ENCODE results near the gene TACR1.

DNA sequence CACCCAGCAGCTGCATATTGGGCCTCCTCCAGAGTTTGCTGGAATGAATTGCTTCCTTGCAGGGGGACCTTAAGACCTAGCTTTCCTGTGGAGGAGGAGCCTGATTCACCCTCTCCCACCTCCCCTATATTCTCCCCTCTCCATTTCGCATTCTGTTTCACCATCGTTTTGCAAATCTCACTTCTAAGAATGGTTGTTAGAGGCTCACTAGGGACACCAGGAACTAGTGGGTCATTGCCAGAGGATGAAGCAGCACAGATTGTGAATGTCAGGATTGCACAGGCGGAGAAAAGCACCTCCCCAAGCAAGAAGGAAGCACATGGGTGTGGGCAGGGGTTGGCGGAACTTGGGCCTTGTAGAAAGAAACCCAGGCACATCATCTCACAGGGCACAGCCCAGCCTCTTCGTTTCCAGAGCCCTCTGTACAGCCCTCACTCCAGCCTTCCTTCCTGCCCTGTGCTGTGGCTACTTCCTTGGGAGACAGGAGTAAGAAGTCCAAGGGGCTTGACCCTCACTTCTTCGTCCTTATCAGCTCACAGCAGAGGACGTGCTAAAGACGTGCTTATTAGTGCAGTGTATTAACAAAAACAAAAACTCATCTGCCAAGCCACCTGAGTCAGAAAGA, 63.4 kb downstream of the TACR1 start:
- TF ChIP-seq JUND (IDR thresholded peaks at IDR 0.05) (no peak), EZH2 (IDR thresholded peaks at IDR 0.05) (no peak), YY1 (IDR thresholded peaks at IDR 0.05; ENCODE audit: extremely low read depth, insufficient replicate concordance, low read depth, low read length) (no peak)

All from HCT116 (cell line).